GM04504 (cell line): ENCODE data around the gene ATP8B3.

ENCODE experiments used
- DNase-seq: peaks from one replicate; pipeline ENCODE4 v3.0.0-alpha.2; 2012; ENCODE audit warnings: low read depth

Gene ATP8B3

GRCh38 chr19:1756705-1757465, 55.2 kb downstream of the ATP8B3 start:
- DNase-seq: no peak

- DNase-seq: no peak
Observed at GRCh38 chr19:1756264-1756663, 55.8 kb downstream of the ATP8B3 start.

GRCh38 chr19:1755467-1756171, 56.5 kb downstream of the ATP8B3 start:
- DNase-seq: no peak

GRCh38 chr19:1754636-1755466, 57.2 kb downstream of the ATP8B3 start:
- DNase-seq: no peak

- DNase-seq: no peak
Observed at GRCh38 chr19:1754018-1754635, 57.9 kb downstream of the ATP8B3 start.

GRCh38 chr19:1752757-1753728, 59.0 kb downstream of the ATP8B3 start, which contains the start of gene ONECUT3:
Gene ONECUT3 (plus strand): TSS chr19:1753506. CDS start chr19:1753663, 157 bp downstream.
- DNase-seq: no peak

GRCh38 chr19:1752009-1752756, 59.9 kb downstream of the ATP8B3 start:
- DNase-seq: no peak

- no peak for DNase-seq
Observed at GRCh38 chr19:1751367-1752008, 60.6 kb downstream of the ATP8B3 start.

- DNase-seq: no peak
Observed at GRCh38 chr19:1750343-1751021, 61.6 kb downstream of the ATP8B3 start.

- DNase-seq: no peak
Observed at GRCh38 chr19:1749373-1750342, 62.4 kb downstream of the ATP8B3 start.

GRCh38 chr19:1748873-1749341, 63.2 kb downstream of the ATP8B3 start:
- no peak for DNase-seq

GRCh38 chr19:1748115-1748872, 63.8 kb downstream of the ATP8B3 start:
- DNase-seq: no peak

GRCh38 chr19:1747285-1748114, 64.6 kb downstream of the ATP8B3 start:
- DNase-seq: peak; percentile 30

GRCh38 chr19:1746401-1747284, 65.4 kb downstream of the ATP8B3 start:
- no peak for DNase-seq

- no peak for DNase-seq
Observed at GRCh38 chr19:1745589-1746031, 66.5 kb downstream of the ATP8B3 start.
